Heart left ventricle (tissue), 13 donors: ENCODE results near the gene PHTF1.

Experiments used
- POLR2A ChIP-seq, 2 donors: fragments of 450-650 bp; IDR thresholded peaks; one replicate each; pipeline ENCODE4 v1.6.1; 2017; ENCODE audit warnings: antibody characterized with exemption in 2 of 2, mild to moderate bottlenecking in 2 of 2, moderate library complexity in 2 of 2
- TF ChIP-seq, protein P1 (sequence below), 12 donors: fragments of 200-600 bp; sonication (generic) in 4 of 12; IDR thresholded peaks; one replicate each; pipeline versions ENCODE4 v1.5.0 to v1.8.0; 2018 to 2022; ENCODE audit warnings: antibody characterized with exemption in 12 of 12, mild to moderate bottlenecking in 5 of 12
- donor health status: ischemic (EF 13 %, LVEDD 7.1; RV severe dilation, severe dysfunction).
- donor health status: DM: no; HTN: yes; CAD: no.
- donor health status: DM: no; HTN: no; CAD: no.
- donor health status: ischemic (EF 25% LVEDD 6.9; RV normal size, moderate dysfunction).
- donor health status: ischemic (EF 25% LVEDD 5.7; RV mildly dilated, moderate dysfunction).
- donor health status: ischemic (EF 35%, LVEDD 5.7; RV mildly dilated, moderate dysfunction).
- donor health status: nonischemic (EF 11% LVEDD 7.7; RV severe dilation, severe dysfunction).
- donor health status: DM: yes; HTN: yes; CAD: no.
- donor health status: PGD.
- donor health status: ischemic (EF 29% LVEDD 5.4; RV normal size, mild dysfunction).
- donor health status: nonischemic (EF 23%, LVEDD 6.1; RV moderate dilation, normal function).

GRCh38 chr1:113763661-113764060 is 4.4 kb upstream of the PHTF1 start:
- TF ChIP-seq, protein P1, sequence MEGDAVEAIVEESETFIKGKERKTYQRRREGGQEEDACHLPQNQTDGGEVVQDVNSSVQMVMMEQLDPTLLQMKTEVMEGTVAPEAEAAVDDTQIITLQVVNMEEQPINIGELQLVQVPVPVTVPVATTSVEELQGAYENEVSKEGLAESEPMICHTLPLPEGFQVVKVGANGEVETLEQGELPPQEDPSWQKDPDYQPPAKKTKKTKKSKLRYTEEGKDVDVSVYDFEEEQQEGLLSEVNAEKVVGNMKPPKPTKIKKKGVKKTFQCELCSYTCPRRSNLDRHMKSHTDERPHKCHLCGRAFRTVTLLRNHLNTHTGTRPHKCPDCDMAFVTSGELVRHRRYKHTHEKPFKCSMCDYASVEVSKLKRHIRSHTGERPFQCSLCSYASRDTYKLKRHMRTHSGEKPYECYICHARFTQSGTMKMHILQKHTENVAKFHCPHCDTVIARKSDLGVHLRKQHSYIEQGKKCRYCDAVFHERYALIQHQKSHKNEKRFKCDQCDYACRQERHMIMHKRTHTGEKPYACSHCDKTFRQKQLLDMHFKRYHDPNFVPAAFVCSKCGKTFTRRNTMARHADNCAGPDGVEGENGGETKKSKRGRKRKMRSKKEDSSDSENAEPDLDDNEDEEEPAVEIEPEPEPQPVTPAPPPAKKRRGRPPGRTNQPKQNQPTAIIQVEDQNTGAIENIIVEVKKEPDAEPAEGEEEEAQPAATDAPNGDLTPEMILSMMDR (IDR thresholded peaks at IDR 0.05) = no peak
- no peak for TF ChIP-seq POLR2A (IDR thresholded peaks at IDR 0.05)
